Liver (tissue), 9 donors: ENCODE data around the gene PFKP. TPM values are rescaled to one million over a fixed set of nuclear protein-coding genes. Genes with fewer than 3 reads are reported as not detected.

ENCODE experiments used
- DNase-seq: peaks from one replicate; pipeline ENCODE4 v3.0.0-alpha.2; 2017; ENCODE audit warnings: low spot score
- H3K27ac ChIP-seq, 2 donors: one replicate each; pipeline ENCODE4 v1.7.0; 2013; ENCODE audit warnings: inconsistent platforms in 2 of 2, low read length in 2 of 2, control low read depth in 1 of 2, low read depth in 1 of 2, mild to moderate bottlenecking in 1 of 2
- H3K27me3 ChIP-seq, 4 donors: one replicate each; pipeline versions ENCODE4 v1.6.1 to v1.7.0; 2013; ENCODE audit warnings: low read length in 3 of 4, inconsistent platforms in 1 of 4, mild to moderate bottlenecking in 1 of 4, moderate library complexity in 1 of 4; ENCODE audit not compliant: control insufficient read depth in 4 of 4, insufficient read depth in 4 of 4
- H3K36me3 ChIP-seq, 4 donors: one replicate each; pipeline versions ENCODE4 v1.6.1 to v1.7.0; 2013; ENCODE audit warnings: low read length in 3 of 4, mild to moderate bottlenecking in 3 of 4, low read depth in 1 of 4, moderate library complexity in 1 of 4; ENCODE audit not compliant: control insufficient read depth in 4 of 4, insufficient read depth in 3 of 4
- H3K4me1 ChIP-seq, 4 donors: one replicate each; pipeline versions ENCODE4 v1.6.1 to v1.7.0; 2013; ENCODE audit warnings: low read length in 3 of 4, mild to moderate bottlenecking in 3 of 4, moderate library complexity in 1 of 4; ENCODE audit not compliant: control insufficient read depth in 4 of 4, insufficient read depth in 4 of 4
- H3K4me3 ChIP-seq, 3 donors: one replicate each; pipeline versions ENCODE4 v1.6.1 to v1.7.0; 2013; ENCODE audit warnings: low read length in 3 of 3, control low read depth in 1 of 3, low read depth in 1 of 3, mild to moderate bottlenecking in 1 of 3
- H3K9ac ChIP-seq, 2 donors: one replicate each; pipeline ENCODE4 v1.7.0; 2013; ENCODE audit warnings: low read length in 2 of 2, mild to moderate bottlenecking in 2 of 2, moderate library complexity in 2 of 2, control low read depth in 1 of 2, low read depth in 1 of 2
- H3K9me3 ChIP-seq, 4 donors: one replicate each; pipeline versions ENCODE4 v1.6.1 to v1.7.0; 2013; ENCODE audit warnings: low read length in 3 of 4; ENCODE audit not compliant: control insufficient read depth in 4 of 4
- ATF3 ChIP-seq: IDR thresholded peaks from 2 replicates; pipeline ENCODE4 v1.6.1; 2016; ENCODE audit warnings: antibody characterized with exemption
- CTCF ChIP-seq: fragments of 150-350 bp; IDR thresholded peaks from 2 replicates; pipeline ENCODE4 v1.5.1; 2017; ENCODE audit warnings: improper control_type of control experiment, low read depth, low read length; ENCODE audit not compliant: missing input control
- EGR1 ChIP-seq, 2 donors: IDR thresholded peaks; 2 replicates each; pipeline ENCODE4 v1.6.1; 2016 to 2018; ENCODE audit warnings: antibody characterized with exemption in 2 of 2, low read depth in 2 of 2
- FOXA1 ChIP-seq: IDR thresholded peaks from 2 replicates; pipeline ENCODE4 v1.6.1; 2016; ENCODE audit warnings: antibody characterized with exemption
- FOXA2 ChIP-seq: IDR thresholded peaks from 2 replicates; pipeline ENCODE4 v1.6.1; 2016; ENCODE audit warnings: antibody characterized with exemption
- GABPA ChIP-seq, 2 donors: IDR thresholded peaks in 1 of 2; conservative IDR thresholded peaks in 1 of 2; 2 replicates each; pipeline ENCODE4 v1.6.1; 2016; ENCODE audit warnings: antibody characterized with exemption in 2 of 2, mild to moderate bottlenecking in 1 of 2, moderate library complexity in 1 of 2
- HNF4A ChIP-seq, 2 donors: conservative IDR thresholded peaks; 2 replicates each; pipeline ENCODE4 v1.6.1; 2016; ENCODE audit warnings: antibody characterized with exemption in 2 of 2, mild to moderate bottlenecking in 2 of 2
- HNF4G ChIP-seq: IDR thresholded peaks from 2 replicates; pipeline ENCODE4 v1.6.1; 2016; ENCODE audit warnings: antibody characterized with exemption
- JUND ChIP-seq, 2 donors: IDR thresholded peaks; 2 replicates each; pipeline ENCODE4 v1.6.1; 2016; ENCODE audit warnings: antibody characterized with exemption in 2 of 2
- MAX ChIP-seq: IDR thresholded peaks from 2 replicates; pipeline ENCODE4 v1.6.1; 2016; ENCODE audit warnings: antibody characterized with exemption
- NR2F2 ChIP-seq: IDR thresholded peaks from 2 replicates; pipeline ENCODE4 v1.6.1; 2016; ENCODE audit warnings: antibody characterized with exemption
- RAD21 ChIP-seq, 2 donors: IDR thresholded peaks; 2 replicates each; pipeline ENCODE4 v1.6.1; 2016; ENCODE audit warnings: antibody characterized with exemption in 2 of 2, mild to moderate bottlenecking in 2 of 2
- REST ChIP-seq: IDR thresholded peaks from 2 replicates; pipeline ENCODE4 v1.6.1; 2016; ENCODE audit warnings: antibody characterized with exemption, mild to moderate bottlenecking
- RXRA ChIP-seq, 2 donors: IDR thresholded peaks; 2 replicates each; pipeline ENCODE4 v1.6.1; 2017 to 2018; ENCODE audit warnings: antibody characterized with exemption in 2 of 2, mild to moderate bottlenecking in 1 of 2
- TAF1 ChIP-seq: conservative IDR thresholded peaks from 2 replicates; pipeline ENCODE4 v1.6.1; 2016; ENCODE audit warnings: antibody characterized with exemption, mild to moderate bottlenecking
- YY1 ChIP-seq: IDR thresholded peaks from 2 replicates; pipeline ENCODE4 v1.6.1; 2016; ENCODE audit warnings: antibody characterized with exemption, mild to moderate bottlenecking
- ZBTB33 ChIP-seq: IDR thresholded peaks from 2 replicates; pipeline ENCODE4 v1.6.1; 2016; ENCODE audit warnings: antibody characterized with exemption
- WGBS: extraction: QIAGEN DNeasy Blood & Tissue Kit; methylation state at CpG from one replicate; pipeline ENCODE4 v1.1.7; 2013; 5-methylcytosine and 5-hydroxymethylcytosine counted together
- polyA plus RNA-seq, 2 donors: library from polyadenylated mRNA; stranded (reverse) in 1 of 2; unstranded in 1 of 2; fragments of 200-250 nt in 1 of 2; fragments of >200 nt in 1 of 2; fragmentation: Nextera tagmentation in 1 of 2; extraction: Ambion mirVana in 1 of 2; gene quantifications; one replicate each; pipeline versions ENCODE4 v1.2.1 to v1.2.3, GENCODE V29; 2013 to 2015
- total RNA-seq, 2 donors: library from RNA; depleted of rRNA; stranded (reverse); fragments of >200 nt; gene quantifications; one replicate each; pipeline ENCODE4 v1.2.3, GENCODE V29; 2014
- donor health status: healthy.
- donor health status: healthy.
- donor health status: healthy.
- donor health status: healthy.
- donor health status: healthy.

The PFKP gene
- total and polyA plus RNA-seq, 4 donors = 1.1 to 5.0 (median 2.8) TPM

- Histone ChIP-seq H3K9me3 (peaks cover 0 to 2% (median 0%) of the 10 kb centered on the region in 4 donors), H3K36me3 (no peaks in the 10 kb centered on the region), H3K27me3 (no peaks in the 10 kb centered on the region), H3K4me1 (no peaks in the 10 kb centered on the region), H3K9ac (no peak overlapping the region), H3K4me3 (no peak overlapping the region), H3K27ac (no peak overlapping the region)
- 89% methylated on average over 15 of the region's 15 CpGs for WGBS
- no peak for TF ChIP-seq FOXA1
- TF ChIP-seq MAX = no peak
- no peak for TF ChIP-seq JUND (IDR thresholded peaks at IDR 0.05)
- no peak for TF ChIP-seq TAF1
- TF ChIP-seq FOXA2 = no peak
- no peak for TF ChIP-seq CTCF
- no peak for TF ChIP-seq NR2F2
- TF ChIP-seq ATF3 = no peak
- no peak for TF ChIP-seq RXRA (IDR thresholded peaks at IDR 0.05)
- no peak for TF ChIP-seq RAD21 (IDR thresholded peaks at IDR 0.05)
- no peak for DNase-seq
These were observed 47.0 kb upstream of the PFKP start for GRCh38 chr10:3020311-3020710.

- DNase-seq = no peak
- 92% methylated on average over 19 of the region's 19 CpGs for WGBS
- no peak overlapping the region for H3K9ac ChIP-seq
- H3K4me3 ChIP-seq = no peak overlapping the region
- peaks cover 0 to 2% (median 0%) of the 10 kb centered on the region in 4 donors for H3K9me3 ChIP-seq
- H3K4me1 ChIP-seq = no peaks in the 10 kb centered on the region
- no peak for TF ChIP-seq HNF4A (conservative IDR thresholded peaks at IDR 0.05)
- no peaks in the 10 kb centered on the region for H3K27me3 ChIP-seq
- no peaks in the 10 kb centered on the region for H3K36me3 ChIP-seq
- H3K27ac ChIP-seq = no peak overlapping the region
These were observed 46.5 kb upstream of the PFKP start for GRCh38 chr10:3020881-3021280.

GRCh38 chr10:3022027-3022426 is 45.3 kb upstream of the PFKP start:
- no peak overlapping the region for H3K27ac ChIP-seq
- H3K9me3 ChIP-seq = peaks cover 0 to 2% (median 0%) of the 10 kb centered on the region in 4 donors
- no peak for DNase-seq
- WGBS = 59% methylated on average over 3 of the region's 3 CpGs
- H3K4me1 ChIP-seq = no peaks in the 10 kb centered on the region
- H3K36me3 ChIP-seq = no peaks in the 10 kb centered on the region
- H3K4me3 ChIP-seq = no peak overlapping the region
- no peaks in the 10 kb centered on the region for H3K27me3 ChIP-seq
- H3K9ac ChIP-seq = no peak overlapping the region
- TF ChIP-seq RAD21 (IDR thresholded peaks at IDR 0.05) (no peak), JUND (IDR thresholded peaks at IDR 0.05) (no peak), FOXA2 (no peak), YY1 (no peak), ZBTB33 (no peak), CTCF (no peak), TAF1 (no peak), HNF4G (no peak), ATF3 (no peak), FOXA1 (no peak), MAX (no peak), REST (no peak), HNF4A (conservative IDR thresholded peaks at IDR 0.05) (no peak), GABPA (IDR thresholded peaks at IDR 0.05 in 1 of 2, conservative IDR thresholded peaks at IDR 0.05 in 1 of 2) (no peak), RXRA (IDR thresholded peaks at IDR 0.05) (no peak), EGR1 (IDR thresholded peaks at IDR 0.05; ENCODE audit: low read depth in 2 of 2) (no peak)
